ENCODE measurements around the gene M6PR. TPM values are rescaled to one million over a fixed set of nuclear protein-coding genes. Genes with fewer than 3 reads are reported as not detected.
"Not testable (repeated sequence)": the region's sequence is repeated elsewhere in the genome, so short reads cannot be mapped to it uniquely, and the experiment has no call there.

Gene M6PR
- total RNA-seq, 1 experiment from 2014 or later, result 241 TPM

DNA sequence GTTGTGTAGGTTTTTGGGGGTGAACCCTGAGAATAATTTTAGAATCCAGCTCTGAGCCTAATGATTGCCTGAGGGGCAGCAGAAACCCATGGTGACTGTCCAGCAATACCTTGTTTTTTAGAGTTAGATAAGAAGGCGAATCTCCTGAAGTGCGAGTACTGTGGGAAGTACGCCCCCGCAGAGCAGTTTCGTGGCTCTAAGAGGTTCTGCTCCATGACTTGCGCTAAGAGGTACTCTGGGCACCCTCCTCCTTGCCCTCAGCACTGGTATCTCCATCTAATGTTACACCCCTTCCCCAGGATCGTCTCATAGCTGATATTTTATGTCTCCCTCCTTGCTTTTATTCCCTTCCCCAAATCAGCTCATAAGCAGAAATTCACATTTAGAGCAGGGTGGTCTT is 12.7 kb downstream of the M6PR start:
- no peak overlapping the region for H3K4me3 Mint-ChIP-seq (ENCODE audit: low read depth, unreplicated experiment)
- H3K4me1 Mint-ChIP-seq (ENCODE audit: low read depth, unreplicated experiment), result no peaks in the 10 kb centered on the region
- no peaks in the 10 kb centered on the region for H3K9me3 Mint-ChIP-seq (ENCODE audit: low read depth, unreplicated experiment)
- no peak for DNase-seq
- intact Hi-C loops (cut with micrococcal nuclease; ENCODE audit: unreplicated experiment), result no loop called here
- H3K27ac Mint-ChIP-seq (ENCODE audit: unreplicated experiment), result no peak overlapping the region
- peaks cover 16% of the 10 kb centered on the region for H3K36me3 Mint-ChIP-seq (ENCODE audit: insufficient read depth, unreplicated experiment)
- H3K27me3 Mint-ChIP-seq (ENCODE audit: unreplicated experiment), result no peaks in the 10 kb centered on the region
- TF ChIP-seq, protein P1, sequence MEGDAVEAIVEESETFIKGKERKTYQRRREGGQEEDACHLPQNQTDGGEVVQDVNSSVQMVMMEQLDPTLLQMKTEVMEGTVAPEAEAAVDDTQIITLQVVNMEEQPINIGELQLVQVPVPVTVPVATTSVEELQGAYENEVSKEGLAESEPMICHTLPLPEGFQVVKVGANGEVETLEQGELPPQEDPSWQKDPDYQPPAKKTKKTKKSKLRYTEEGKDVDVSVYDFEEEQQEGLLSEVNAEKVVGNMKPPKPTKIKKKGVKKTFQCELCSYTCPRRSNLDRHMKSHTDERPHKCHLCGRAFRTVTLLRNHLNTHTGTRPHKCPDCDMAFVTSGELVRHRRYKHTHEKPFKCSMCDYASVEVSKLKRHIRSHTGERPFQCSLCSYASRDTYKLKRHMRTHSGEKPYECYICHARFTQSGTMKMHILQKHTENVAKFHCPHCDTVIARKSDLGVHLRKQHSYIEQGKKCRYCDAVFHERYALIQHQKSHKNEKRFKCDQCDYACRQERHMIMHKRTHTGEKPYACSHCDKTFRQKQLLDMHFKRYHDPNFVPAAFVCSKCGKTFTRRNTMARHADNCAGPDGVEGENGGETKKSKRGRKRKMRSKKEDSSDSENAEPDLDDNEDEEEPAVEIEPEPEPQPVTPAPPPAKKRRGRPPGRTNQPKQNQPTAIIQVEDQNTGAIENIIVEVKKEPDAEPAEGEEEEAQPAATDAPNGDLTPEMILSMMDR (IDR thresholded peaks at IDR 0.05; ENCODE audit: unreplicated experiment), result no peak
- BruUV-seq (replicated peaks), result no TSS peak
- CTCF ChIA-PET, result no interaction called here

DNA sequence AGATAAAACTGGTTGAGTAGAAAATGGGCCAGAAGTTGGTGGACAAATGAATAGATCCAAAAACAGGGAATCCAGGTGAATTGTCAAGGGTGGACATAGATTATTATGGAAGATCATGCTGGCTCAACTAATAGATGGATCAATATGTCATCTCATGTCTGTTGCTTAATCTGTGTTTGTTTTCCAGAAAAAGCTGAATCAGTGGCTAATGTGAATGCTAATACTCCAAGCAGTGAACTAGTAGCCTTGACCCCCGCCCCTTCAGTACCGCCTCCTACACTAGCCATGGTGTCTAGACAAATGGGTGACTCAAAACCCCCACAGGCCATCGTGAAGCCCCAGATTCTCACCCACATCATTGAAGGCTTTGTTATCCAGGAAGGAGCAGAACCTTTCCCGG is 15.4 kb downstream of the M6PR start:
- BruUV-seq (replicated peaks); H3K9me3 Mint-ChIP-seq (ENCODE audit: low read depth, unreplicated experiment); H3K4me3 Mint-ChIP-seq (ENCODE audit: low read depth, unreplicated experiment); H3K27me3 Mint-ChIP-seq (ENCODE audit: unreplicated experiment); H3K4me1 Mint-ChIP-seq (ENCODE audit: low read depth, unreplicated experiment); DNase-seq; H3K27ac Mint-ChIP-seq (ENCODE audit: unreplicated experiment); intact Hi-C loops (cut with micrococcal nuclease; ENCODE audit: unreplicated experiment); CTCF ChIA-PET: not testable (repeated sequence)
- H3K36me3 Mint-ChIP-seq (ENCODE audit: insufficient read depth, unreplicated experiment), result peaks cover 12% of the 10 kb centered on the region

DNA sequence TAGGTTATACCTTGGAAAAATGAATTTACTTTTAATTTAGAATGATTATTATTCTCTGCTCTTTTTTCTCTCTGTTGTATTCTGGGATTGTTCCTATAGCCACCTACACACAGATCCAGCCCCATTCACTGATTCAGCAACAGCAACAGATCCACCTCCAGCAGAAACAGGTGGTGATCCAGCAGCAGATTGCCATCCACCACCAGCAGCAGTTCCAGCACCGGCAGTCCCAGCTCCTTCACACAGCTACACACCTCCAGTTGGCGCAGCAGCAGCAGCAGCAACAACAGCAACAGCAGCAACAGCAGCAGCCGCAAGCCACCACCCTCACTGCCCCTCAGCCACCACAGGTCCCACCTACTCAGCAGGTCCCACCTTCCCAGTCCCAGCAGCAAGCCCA is 17.0 kb downstream of the M6PR start:
- CTCF ChIA-PET; BruUV-seq (replicated peaks); H3K27ac Mint-ChIP-seq (ENCODE audit: unreplicated experiment): not testable (repeated sequence)

DNA sequence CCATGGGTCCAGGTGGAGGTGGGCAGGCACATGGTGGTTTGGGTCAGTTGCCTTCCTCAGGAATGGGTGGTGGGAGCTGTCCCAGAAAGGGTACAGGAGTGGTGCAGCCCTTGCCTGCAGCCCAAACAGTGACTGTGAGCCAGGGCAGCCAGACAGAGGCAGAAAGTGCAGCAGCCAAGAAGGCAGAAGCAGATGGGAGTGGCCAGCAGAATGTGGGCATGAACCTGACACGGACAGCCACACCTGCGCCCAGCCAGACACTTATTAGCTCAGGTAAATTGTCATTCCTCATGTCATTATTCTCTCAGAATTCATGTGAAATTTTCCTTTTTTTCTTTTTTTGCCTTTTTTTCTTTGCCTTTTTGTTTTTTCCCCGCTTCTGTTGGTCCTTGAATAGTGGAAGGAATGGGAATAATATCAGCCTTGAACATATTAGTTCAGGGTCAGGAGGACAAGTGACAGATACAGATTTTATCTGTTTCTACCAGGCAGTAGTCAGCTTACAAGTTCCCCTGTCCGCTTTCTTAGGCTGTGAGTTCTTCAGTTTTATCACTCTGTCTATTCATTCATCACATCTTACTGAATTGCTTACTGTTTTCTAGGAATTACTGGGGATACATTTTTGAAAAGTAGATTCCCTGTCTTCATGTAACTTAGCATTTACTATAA is 18.7 kb downstream of the M6PR start:
- H3K9me3 Mint-ChIP-seq (ENCODE audit: low read depth, unreplicated experiment); H3K36me3 Mint-ChIP-seq (ENCODE audit: insufficient read depth, unreplicated experiment); H3K4me1 Mint-ChIP-seq (ENCODE audit: low read depth, unreplicated experiment); H3K4me3 Mint-ChIP-seq (ENCODE audit: low read depth, unreplicated experiment); intact Hi-C loops (cut with micrococcal nuclease; ENCODE audit: unreplicated experiment); H3K27ac Mint-ChIP-seq (ENCODE audit: unreplicated experiment); DNase-seq; BruUV-seq (replicated peaks); H3K27me3 Mint-ChIP-seq (ENCODE audit: unreplicated experiment); CTCF ChIA-PET: not testable (repeated sequence)

More for the DNA sequence above, 17.0 kb downstream of the M6PR start:
- H3K4me1 Mint-ChIP-seq (ENCODE audit: low read depth, unreplicated experiment); H3K4me3 Mint-ChIP-seq (ENCODE audit: low read depth, unreplicated experiment); H3K36me3 Mint-ChIP-seq (ENCODE audit: insufficient read depth, unreplicated experiment); intact Hi-C loops (cut with micrococcal nuclease; ENCODE audit: unreplicated experiment); DNase-seq; H3K27me3 Mint-ChIP-seq (ENCODE audit: unreplicated experiment); H3K9me3 Mint-ChIP-seq (ENCODE audit: low read depth, unreplicated experiment): not testable (repeated sequence)

DNA sequence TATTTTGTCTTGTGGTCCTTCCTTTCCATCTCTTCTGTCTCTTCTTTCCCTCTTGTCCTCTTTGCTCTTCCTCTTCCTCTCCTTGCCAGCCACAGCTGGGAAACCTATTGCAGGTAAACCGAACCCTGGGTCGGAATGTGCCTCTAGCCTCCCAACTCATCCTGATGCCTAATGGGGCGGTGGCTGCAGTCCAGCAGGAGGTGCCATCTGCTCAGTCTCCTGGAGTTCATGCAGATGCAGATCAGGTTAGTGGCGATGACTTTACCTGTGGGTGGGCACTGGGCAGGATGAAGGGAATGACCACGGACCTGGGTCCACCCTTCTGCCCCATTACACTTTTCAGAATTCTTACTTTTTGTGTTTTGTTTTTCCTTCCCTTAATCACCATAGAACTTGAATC is 26.9 kb downstream of the M6PR start:
- Mint-ChIP-seq H3K27ac (ENCODE audit: unreplicated experiment) (peak overlapping the region; percentile 21), H3K4me3 (ENCODE audit: low read depth, unreplicated experiment) (no peak overlapping the region), H3K4me1 (ENCODE audit: low read depth, unreplicated experiment) (no peaks in the 10 kb centered on the region), H3K9me3 (ENCODE audit: low read depth, unreplicated experiment) (no peaks in the 10 kb centered on the region), H3K36me3 (ENCODE audit: insufficient read depth, unreplicated experiment) (no peaks in the 10 kb centered on the region), H3K27me3 (ENCODE audit: unreplicated experiment) (no peaks in the 10 kb centered on the region)
- CTCF ChIA-PET, result no interaction called here
- DNase-seq, result no peak
- no TSS peak for BruUV-seq (replicated peaks)
- TF ChIP-seq, protein P1 (IDR thresholded peaks at IDR 0.05; ENCODE audit: unreplicated experiment), result no peak
- intact Hi-C loops (cut with micrococcal nuclease; ENCODE audit: unreplicated experiment), result no loop called here

DNA sequence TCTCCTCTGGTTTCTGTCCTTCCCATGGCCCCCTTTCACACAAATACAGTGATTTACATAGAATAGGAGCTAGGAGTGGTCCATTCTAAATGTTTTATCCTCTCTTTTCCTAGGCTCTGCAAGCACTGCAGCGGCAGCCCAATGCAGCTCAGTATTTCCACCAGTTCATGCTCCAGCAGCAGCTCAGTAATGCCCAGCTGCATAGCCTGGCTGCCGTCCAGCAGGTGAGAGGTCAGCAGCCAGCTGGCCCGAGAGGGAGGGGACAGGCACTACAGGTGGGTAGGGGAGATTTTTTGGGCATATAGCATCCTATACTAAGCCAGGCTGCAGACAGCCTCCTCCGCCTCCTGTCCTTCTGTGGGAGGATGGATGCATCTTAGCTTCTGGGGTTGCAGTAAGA is 29.8 kb downstream of the M6PR start:
- H3K9me3 Mint-ChIP-seq (ENCODE audit: low read depth, unreplicated experiment); CTCF ChIA-PET; H3K36me3 Mint-ChIP-seq (ENCODE audit: insufficient read depth, unreplicated experiment); BruUV-seq (replicated peaks); intact Hi-C loops (cut with micrococcal nuclease; ENCODE audit: unreplicated experiment); H3K27ac Mint-ChIP-seq (ENCODE audit: unreplicated experiment); H3K4me1 Mint-ChIP-seq (ENCODE audit: low read depth, unreplicated experiment); H3K4me3 Mint-ChIP-seq (ENCODE audit: low read depth, unreplicated experiment); DNase-seq; H3K27me3 Mint-ChIP-seq (ENCODE audit: unreplicated experiment): not testable (repeated sequence)
